ENCODE data around the gene FAM217B. TPM values are rescaled to one million over a fixed set of nuclear protein-coding genes. Genes with fewer than 3 reads are reported as not detected.

The FAM217B gene
- total and polyA plus RNA-seq, 7 donors, result 1.8 to 19.7 (median 8.3) TPM

DNA sequence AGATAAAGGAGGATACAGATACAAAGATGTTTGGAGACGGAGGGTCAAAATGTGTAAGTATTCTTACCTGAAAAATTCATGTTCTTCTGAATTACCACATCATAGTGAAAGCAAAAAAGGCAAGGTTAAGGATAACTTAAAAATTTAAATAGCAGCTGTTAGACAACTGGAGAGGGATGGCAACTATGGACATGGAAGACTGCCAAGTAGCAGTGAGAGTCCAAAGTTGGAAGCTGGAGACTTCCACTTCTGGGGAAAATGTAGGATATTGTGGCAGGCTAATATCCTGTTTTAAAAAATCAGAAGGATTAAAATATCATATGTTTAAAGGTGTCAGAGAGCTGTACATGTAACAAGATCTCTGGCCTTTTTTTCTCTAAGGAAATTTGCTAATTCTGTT is 36.6 kb upstream of the FAM217B start:
- Histone ChIP-seq H3K27me3 (no peaks in the 10 kb centered on the region), H3K27ac (no peak overlapping the region), H3K4me1 (no peaks in the 10 kb centered on the region), H3K9me3 (no peaks in the 10 kb centered on the region), H3K36me3 (no peaks in the 10 kb centered on the region), H3K4me3 (no peak overlapping the region)
- WGBS, 2 donors, result 90 to 98% methylated on average over 1 of the region's 1 CpG
- no peak for DNase-seq
- intact Hi-C loops (cut with DNase I), result no loop called here
- TF ChIP-seq POLR2A (IDR thresholded peaks at IDR 0.05) (no peak), EP300 (IDR thresholded peaks at IDR 0.05) (no peak), POLR2AphosphoS5 (IDR thresholded peaks at IDR 0.05) (no peak)
- TF ChIP-seq, protein P1, sequence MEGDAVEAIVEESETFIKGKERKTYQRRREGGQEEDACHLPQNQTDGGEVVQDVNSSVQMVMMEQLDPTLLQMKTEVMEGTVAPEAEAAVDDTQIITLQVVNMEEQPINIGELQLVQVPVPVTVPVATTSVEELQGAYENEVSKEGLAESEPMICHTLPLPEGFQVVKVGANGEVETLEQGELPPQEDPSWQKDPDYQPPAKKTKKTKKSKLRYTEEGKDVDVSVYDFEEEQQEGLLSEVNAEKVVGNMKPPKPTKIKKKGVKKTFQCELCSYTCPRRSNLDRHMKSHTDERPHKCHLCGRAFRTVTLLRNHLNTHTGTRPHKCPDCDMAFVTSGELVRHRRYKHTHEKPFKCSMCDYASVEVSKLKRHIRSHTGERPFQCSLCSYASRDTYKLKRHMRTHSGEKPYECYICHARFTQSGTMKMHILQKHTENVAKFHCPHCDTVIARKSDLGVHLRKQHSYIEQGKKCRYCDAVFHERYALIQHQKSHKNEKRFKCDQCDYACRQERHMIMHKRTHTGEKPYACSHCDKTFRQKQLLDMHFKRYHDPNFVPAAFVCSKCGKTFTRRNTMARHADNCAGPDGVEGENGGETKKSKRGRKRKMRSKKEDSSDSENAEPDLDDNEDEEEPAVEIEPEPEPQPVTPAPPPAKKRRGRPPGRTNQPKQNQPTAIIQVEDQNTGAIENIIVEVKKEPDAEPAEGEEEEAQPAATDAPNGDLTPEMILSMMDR (IDR thresholded peaks at IDR 0.05), result no peak

DNA sequence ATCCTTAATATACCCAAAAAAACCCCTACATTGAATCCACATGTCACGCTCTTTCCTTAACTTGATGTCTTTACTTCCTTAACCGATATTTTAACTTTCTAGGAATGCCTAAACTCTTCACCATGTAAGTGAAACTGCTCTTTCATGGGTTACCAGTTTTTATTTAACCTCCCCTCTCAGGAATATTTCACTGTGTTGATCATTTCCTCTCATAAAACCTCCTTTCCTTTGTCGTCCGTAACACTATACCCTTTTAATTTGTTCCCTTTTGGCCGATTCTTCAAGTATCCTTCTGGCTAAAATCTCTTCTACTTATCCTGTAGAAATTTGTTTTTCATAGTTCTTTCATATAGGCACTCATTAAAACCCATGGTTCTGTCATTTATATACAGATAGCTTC is 31.3 kb upstream of the FAM217B start:
- H3K36me3 ChIP-seq, result no peaks in the 10 kb centered on the region
- no peak for DNase-seq
- WGBS, 2 donors, result 83 to 86% methylated on average over 5 of the region's 5 CpGs
- intact Hi-C loops (cut with DNase I), result no loop called here
- TF ChIP-seq POLR2AphosphoS5 (IDR thresholded peaks at IDR 0.05), result no peak
- no peak for TF ChIP-seq EP300 (IDR thresholded peaks at IDR 0.05)
- TF ChIP-seq, protein P1 (IDR thresholded peaks at IDR 0.05), result no peak
- no peak for TF ChIP-seq POLR2A (IDR thresholded peaks at IDR 0.05)
- no peaks in the 10 kb centered on the region for H3K27me3 ChIP-seq
- H3K4me3 ChIP-seq, result no peak overlapping the region
- H3K27ac ChIP-seq, result no peak overlapping the region
- H3K9me3 ChIP-seq, result no peaks in the 10 kb centered on the region
- H3K4me1 ChIP-seq, result no peaks in the 10 kb centered on the region

- Histone ChIP-seq H3K36me3 (no peaks in the 10 kb centered on the region), H3K4me3 (no peak overlapping the region), H3K27ac (no peak overlapping the region), H3K4me1 (no peaks in the 10 kb centered on the region), H3K9me3 (no peaks in the 10 kb centered on the region), H3K27me3 (no peaks in the 10 kb centered on the region)
- intact Hi-C loops (cut with DNase I), result no loop called here
- 87% methylated on average over 2 of the region's 2 CpGs for WGBS, 2 donors
- no peak for TF ChIP-seq POLR2AphosphoS5 (IDR thresholded peaks at IDR 0.05)
- TF ChIP-seq, protein P1 (IDR thresholded peaks at IDR 0.05), result no peak
- TF ChIP-seq POLR2A (IDR thresholded peaks at IDR 0.05), result no peak
- no peak for TF ChIP-seq EP300 (IDR thresholded peaks at IDR 0.05)
- no peak for DNase-seq
These were observed 29.1 kb upstream of the FAM217B start for GRCh38 chr20:59911041-59911440.

DNA sequence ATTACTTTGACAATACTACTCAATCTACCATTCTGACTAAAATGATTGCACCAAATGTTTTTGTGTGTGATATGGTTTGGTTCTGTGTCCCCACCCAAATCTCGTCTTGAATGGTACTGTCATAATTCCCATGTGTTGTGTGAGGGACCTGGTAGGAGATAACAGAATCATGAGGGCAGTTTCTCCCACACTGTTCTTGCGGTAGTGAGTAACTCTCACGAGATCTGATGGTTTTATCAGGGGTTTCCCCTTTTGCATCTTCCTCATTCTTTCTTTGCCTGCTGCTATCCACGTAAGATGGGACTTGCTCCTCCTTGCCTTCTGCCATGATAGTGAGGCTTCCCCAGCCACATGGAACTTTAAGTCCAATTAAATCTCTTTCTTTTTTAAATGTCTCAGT is 27.6 kb upstream of the FAM217B start:
- no peaks in the 10 kb centered on the region for H3K36me3 ChIP-seq
- no peaks in the 10 kb centered on the region for H3K4me1 ChIP-seq
- DNase-seq, result no peak
- no peak overlapping the region for H3K27ac ChIP-seq
- 40 to 58% methylated on average over 4 of the region's 4 CpGs for WGBS, 2 donors
- H3K9me3 ChIP-seq, result no peaks in the 10 kb centered on the region
- intact Hi-C loops (cut with DNase I), result no loop called here
- H3K4me3 ChIP-seq, result no peak overlapping the region
- no peak for TF ChIP-seq EP300 (IDR thresholded peaks at IDR 0.05)
- TF ChIP-seq, protein P1 (IDR thresholded peaks at IDR 0.05), result no peak
- TF ChIP-seq POLR2A (IDR thresholded peaks at IDR 0.05), result no peak
- no peak for TF ChIP-seq POLR2AphosphoS5 (IDR thresholded peaks at IDR 0.05)
- no peaks in the 10 kb centered on the region for H3K27me3 ChIP-seq

GRCh38 chr20:59920944-59921343 is 19.2 kb upstream of the FAM217B start:
- Histone ChIP-seq H3K9me3 (no peaks in the 10 kb centered on the region), H3K36me3 (no peaks in the 10 kb centered on the region), H3K27ac (no peak overlapping the region), H3K4me1 (peaks cover 0 to under 1% (median 0%) of the 10 kb centered on the region in 4 donors), H3K27me3 (no peaks in the 10 kb centered on the region), H3K4me3 (no peak overlapping the region)
- TF ChIP-seq, protein P1 (IDR thresholded peaks at IDR 0.05), result no peak
- TF ChIP-seq EP300 (IDR thresholded peaks at IDR 0.05) (no peak), POLR2A (IDR thresholded peaks at IDR 0.05) (no peak), POLR2AphosphoS5 (IDR thresholded peaks at IDR 0.05) (no peak)
- intact Hi-C loops (cut with DNase I), result no loop called here
- DNase-seq, result no peak

Data from sigmoid colon (tissue), 7 donors.